K562 (cell line): ENCODE data around the gene PTPRU. TPM values are rescaled to one million over a fixed set of nuclear protein-coding genes. Genes with fewer than 3 reads are reported as not detected.
A peak's percentile ranks its signal among the peaks of the same experiment; 100 is the strongest.

ENCODE experiments used
- CBX5 ChIP-seq: IDR thresholded peaks from 2 replicates; pipeline ENCODE4 v1.6.1; 2014; ENCODE audit warnings: low read depth, borderline replicate concordance
- CREB1 ChIP-seq, 2 experiments: sonication (generic) in 1 of 2; formaldehyde crosslinking in 1 of 2; IDR thresholded peaks; 2 replicates each; pipeline versions ENCODE4 v1.6.1 to v1.8.0; 2012 to 2022; ENCODE audit warnings: inconsistent platforms in 1 of 2, mild to moderate bottlenecking in 1 of 2, missing genetic modification reagents in 1 of 2, moderate library complexity in 1 of 2
- E2F6 ChIP-seq, 2 experiments: IDR thresholded peaks; 2 replicates each; pipeline ENCODE4 v1.6.1; 2011; ENCODE audit warnings: borderline replicate concordance in 1 of 2, control low read depth in 1 of 2, low read depth in 1 of 2, low read length in 1 of 2, mild to moderate bottlenecking in 1 of 2, mixed read lengths in 1 of 2, moderate library complexity in 1 of 2; ENCODE audit not compliant: insufficient read depth in 1 of 2, insufficient read length in 1 of 2, poor library complexity in 1 of 2, severe bottlenecking in 1 of 2; ENCODE audit errors: extremely low read depth in 1 of 2
- EHMT2 ChIP-seq: fragments of 450-650 bp; IDR thresholded peaks from 2 replicates; pipeline ENCODE4 v1.6.1; 2018; ENCODE audit warnings: antibody characterized with exemption
- ETV1 ChIP-seq: fragments of 450-650 bp; conservative IDR thresholded peaks from 2 replicates; pipeline ENCODE4 v1.6.1; 2016; ENCODE audit warnings: missing genetic modification characterization, control low read depth, low read depth, missing compliant biosample characterization
- GTF2E2 ChIP-seq: fragments of 200-800 bp; sonication (Bioruptor generic); IDR thresholded peaks from 2 replicates; pipeline ENCODE4 v1.6.1; 2016; ENCODE audit warnings: missing genetic modification characterization, missing compliant biosample characterization
- POLR2G ChIP-seq: fragments of 200-400 bp; formaldehyde crosslinking; IDR thresholded peaks from 2 replicates; pipeline ENCODE4 v1.6.1; 2017; ENCODE audit warnings: low read depth, mild to moderate bottlenecking, antibody characterized with exemption, low read length, moderate library complexity
- POLR3A ChIP-seq: IDR thresholded peaks from 2 replicates; pipeline ENCODE4 v1.6.1; 2011; ENCODE audit warnings: borderline replicate concordance, mild to moderate bottlenecking, moderate library complexity; ENCODE audit not compliant: insufficient read length, insufficient read depth; ENCODE audit errors: extremely low read depth
- PRDM10 ChIP-seq: fragments of 450-650 bp; IDR thresholded peaks from 2 replicates; pipeline ENCODE4 v1.6.1; 2018; ENCODE audit not compliant: partially characterized antibody
- TAF1 ChIP-seq: IDR thresholded peaks from 2 replicates; pipeline ENCODE4 v1.6.1; 2011; ENCODE audit warnings: mild to moderate bottlenecking, low read length, moderate library complexity; ENCODE audit not compliant: insufficient read depth, control insufficient read depth, severe bottlenecking; ENCODE audit errors: extremely low read depth
- VEZF1 ChIP-seq: fragments of 200-800 bp; sonication (Bioruptor generic); IDR thresholded peaks from 2 replicates; pipeline ENCODE4 v1.6.1; 2017; ENCODE audit warnings: missing genetic modification characterization, missing compliant biosample characterization
- ZKSCAN1 ChIP-seq: fragments of 150-350 bp; IDR thresholded peaks from 2 replicates; pipeline ENCODE4 v1.6.1; 2016; ENCODE audit warnings: low read depth, low read length
- ZNF277 ChIP-seq: fragments of 250-450 bp; sonication (Bioruptor Pico); IDR thresholded peaks from 2 replicates; pipeline ENCODE4 v1.8.0; 2022; ENCODE audit warnings: inconsistent platforms, mild to moderate bottlenecking, moderate library complexity, borderline replicate concordance
- ZNF398 ChIP-seq: fragments of 250-450 bp; sonication (Bioruptor Pico); IDR thresholded peaks from 2 replicates; pipeline ENCODE4 v1.8.0; 2021; ENCODE audit warnings: moderate library complexity, mild to moderate bottlenecking, inconsistent platforms
- ZNF561 ChIP-seq: fragments of 450-650 bp; formaldehyde crosslinking; conservative IDR thresholded peaks from 2 replicates; pipeline ENCODE4 v1.4.0; 2020; ENCODE audit warnings: mild to moderate bottlenecking, moderate library complexity
- polyA plus RNA-seq, 8 experiments: library from polyadenylated mRNA; depleted of rRNA in 4 of 8; stranded (reverse) in 5 of 8; unstranded in 3 of 8; fragments of >200 nt; fragmentation: Nextera tagmentation in 2 of 8; fragmentation: Illumina TruSeq in 1 of 8; extraction: Ambion mirVana in 2 of 8; extraction: Trizol in 1 of 8; gene quantifications; 2 replicates each; pipeline versions ENCODE4 v1.2.1 to v1.2.3, GENCODE V29; 2011 to 2014; ENCODE audit warnings: inconsistent platforms in 1 of 8, missing spikeins in 1 of 8
- total RNA-seq, 7 experiments: library from RNA; depleted of rRNA in 6 of 7; stranded (reverse); fragments of >200 nt in 6 of 7; fragmentation: Illumina TruSeq in 2 of 7; extraction: Trizol in 2 of 7; gene quantifications; 2 replicates each; pipeline versions ENCODE4 v1.2.1 to v1.2.3, GENCODE V29; 2011 to 2021; ENCODE audit warnings: low replicate concordance in 1 of 7

Gene PTPRU
- total and polyA plus RNA-seq, 9 of the 15 experiments (the other 6 are each of a cell fraction or from before 2014, with no cell fraction given): 0.01 to 2.9 (median 1.0) TPM

- peak; percentile 75 to 80 for TF ChIP-seq E2F6 (IDR thresholded peaks at IDR 0.05; ENCODE audit: borderline replicate concordance in 1 of 2, extremely low read depth in 1 of 2, insufficient read depth in 1 of 2, insufficient read length in 1 of 2, low read depth in 1 of 2, low read length in 1 of 2, poor library complexity in 1 of 2, severe bottlenecking in 1 of 2)
- TF ChIP-seq EHMT2: peak; percentile 54; the same call in 1 of the 2 replicates
- TF ChIP-seq CREB1 (IDR thresholded peaks at IDR 0.05): no peak
- TF ChIP-seq CREB1 (CRISPR knock-in tag; IDR thresholded peaks at IDR 0.05): peak; percentile 57; the same call in 1 of the 2 replicates
- peak; percentile 83 for TF ChIP-seq ETV1
- peak; percentile 73 for TF ChIP-seq TAF1
- no peak for TF ChIP-seq ZNF398 (CRISPR knock-in tag)
- peak; percentile 49; the same call in 1 of the 2 replicates for TF ChIP-seq VEZF1
- TF ChIP-seq POLR3A: no peak
- TF ChIP-seq POLR2G: peak; percentile 59
- no peak for TF ChIP-seq ZNF277
- TF ChIP-seq CBX5: no peak
- peak; percentile 44 for TF ChIP-seq PRDM10
- TF ChIP-seq ZNF561 (CRISPR knock-in tag): no peak
- no peak for TF ChIP-seq ZKSCAN1
- TF ChIP-seq GTF2E2: peak; percentile 96
Measured at GRCh38 chr1:29349871-29350491, 113.7 kb downstream of the PTPRU start (continued).
